NT2/D1 (cell line): ENCODE data around the gene POLR3A.

Experiments
- DNase-seq: peaks from one replicate; pipeline ENCODE4 v3.0.0-alpha.2; 2011; ENCODE audit warnings: low read depth, low spot score
- H3K27me3 ChIP-seq: 2 replicates; pipeline ENCODE4 v1.6.0; 2011; ENCODE audit warnings: mild to moderate bottlenecking; ENCODE audit not compliant: insufficient read length, insufficient read depth
- H3K36me3 ChIP-seq: 2 replicates; pipeline ENCODE4 v1.6.1; 2011; ENCODE audit warnings: mild to moderate bottlenecking, low read length, mixed read lengths; ENCODE audit not compliant: insufficient read depth, insufficient read length
- H3K4me1 ChIP-seq: 2 replicates; pipeline ENCODE4 v1.5.1; 2011; ENCODE audit not compliant: insufficient read depth, insufficient read length
- H3K4me3 ChIP-seq: 2 replicates; pipeline ENCODE4 v1.5.1; 2011; ENCODE audit warnings: low read depth; ENCODE audit not compliant: insufficient read length
- H3K9ac ChIP-seq: 2 replicates; pipeline ENCODE4 v1.6.0; 2011; ENCODE audit warnings: low read depth; ENCODE audit not compliant: insufficient read length
- H3K9me3 ChIP-seq: 2 replicates; pipeline ENCODE4 v1.5.1; 2011; ENCODE audit warnings: mild to moderate bottlenecking, low read length; ENCODE audit not compliant: insufficient read depth
- SUZ12 ChIP-seq: IDR thresholded peaks from 2 replicates; pipeline ENCODE4 v1.6.1; 2011; ENCODE audit not compliant: insufficient read length, insufficient read depth; ENCODE audit errors: extremely low read depth
- YY1 ChIP-seq: IDR thresholded peaks from 2 replicates; pipeline ENCODE4 v1.6.1; 2011; ENCODE audit not compliant: insufficient read length, insufficient read depth
- ZNF274 ChIP-seq: IDR thresholded peaks from 2 replicates; pipeline ENCODE4 v1.6.1; 2011; ENCODE audit warnings: mild to moderate bottlenecking, low read depth, low read length

POLR3A gene

GRCh38 chr10:77983384-77984341 is 45.7 kb downstream of the POLR3A start:
- Histone ChIP-seq H3K9me3 (no peaks in the 10 kb centered on the region), H3K36me3 (peaks cover 91% of the 10 kb centered on the region), H3K9ac (no peak overlapping the region), H3K4me1 (no peaks in the 10 kb centered on the region), H3K27me3 (no peaks in the 10 kb centered on the region), H3K4me3 (no peak overlapping the region)
- no peak for DNase-seq
- TF ChIP-seq YY1 (no peak), SUZ12 (no peak), ZNF274 (no peak)

- Histone ChIP-seq H3K9me3 (no peaks in the 10 kb centered on the region), H3K4me1 (no peaks in the 10 kb centered on the region), H3K9ac (no peak overlapping the region), H3K4me3 (no peak overlapping the region), H3K36me3 (peaks cover 92% of the 10 kb centered on the region), H3K27me3 (no peaks in the 10 kb centered on the region)
- DNase-seq = no peak
- TF ChIP-seq SUZ12 (no peak), ZNF274 (no peak), YY1 (no peak)
These were observed 48.0 kb downstream of the POLR3A start for GRCh38 chr10:77981281-77981680.

- Histone ChIP-seq H3K27me3 (no peaks in the 10 kb centered on the region), H3K4me3 (no peak overlapping the region), H3K9ac (no peak overlapping the region), H3K9me3 (no peaks in the 10 kb centered on the region), H3K36me3 (peaks cover 82% of the 10 kb centered on the region), H3K4me1 (no peaks in the 10 kb centered on the region)
- TF ChIP-seq YY1 (no peak), SUZ12 (no peak), ZNF274 (no peak)
- no peak for DNase-seq
These were observed 50.1 kb downstream of the POLR3A start for GRCh38 chr10:77979221-77979620.

- Histone ChIP-seq H3K9ac (no peak overlapping the region), H3K4me1 (no peaks in the 10 kb centered on the region), H3K4me3 (no peak overlapping the region), H3K9me3 (no peaks in the 10 kb centered on the region), H3K36me3 (peaks cover 74% of the 10 kb centered on the region), H3K27me3 (no peaks in the 10 kb centered on the region)
- no peak for TF ChIP-seq ZNF274
- no peak for TF ChIP-seq YY1
- no peak for TF ChIP-seq SUZ12
- DNase-seq = no peak
These were observed 51.0 kb downstream of the POLR3A start for GRCh38 chr10:77978360-77978759.

GRCh38 chr10:77977934-77978333 is 51.4 kb downstream of the POLR3A start:
- DNase-seq = no peak
- H3K4me1 ChIP-seq = no peaks in the 10 kb centered on the region
- no peak overlapping the region for H3K9ac ChIP-seq
- TF ChIP-seq YY1 = no peak
- no peak for TF ChIP-seq SUZ12
- no peak for TF ChIP-seq ZNF274
- no peaks in the 10 kb centered on the region for H3K9me3 ChIP-seq
- peaks cover 69% of the 10 kb centered on the region for H3K36me3 ChIP-seq
- H3K27me3 ChIP-seq = no peaks in the 10 kb centered on the region
- H3K4me3 ChIP-seq = no peak overlapping the region

- no peak for TF ChIP-seq ZNF274
- no peak for TF ChIP-seq SUZ12
- no peak for TF ChIP-seq YY1
- Histone ChIP-seq H3K4me3 (no peak overlapping the region), H3K9me3 (no peaks in the 10 kb centered on the region), H3K9ac (no peak overlapping the region), H3K27me3 (no peaks in the 10 kb centered on the region), H3K36me3 (peaks cover 60% of the 10 kb centered on the region), H3K4me1 (no peaks in the 10 kb centered on the region)
- DNase-seq = no peak
These were observed 52.3 kb downstream of the POLR3A start for GRCh38 chr10:77977016-77977415.

GRCh38 chr10:77975086-77975666 is 54.1 kb downstream of the POLR3A start:
- Histone ChIP-seq H3K27me3 (no peaks in the 10 kb centered on the region), H3K9ac (no peak overlapping the region), H3K4me1 (no peaks in the 10 kb centered on the region), H3K4me3 (no peak overlapping the region), H3K9me3 (no peaks in the 10 kb centered on the region), H3K36me3 (peaks cover 45% of the 10 kb centered on the region)
- no peak for DNase-seq
- no peak for TF ChIP-seq YY1
- no peak for TF ChIP-seq SUZ12
